ENCODE data around the gene ZC2HC1B.

- TF ChIP-seq ELF4 (IDR thresholded peaks at IDR 0.05) (no peak), LEF1 (IDR thresholded peaks at IDR 0.05; ENCODE audit: borderline replicate concordance) (no peak), FOXA1 (IDR thresholded peaks at IDR 0.05) (no peak), TARDBP (IDR thresholded peaks at IDR 0.05) (no peak), SUZ12 (IDR thresholded peaks at IDR 0.05) (no peak), NFRKB (IDR thresholded peaks at IDR 0.05) (no peak), FOXM1 (IDR thresholded peaks at IDR 0.05; ENCODE audit: borderline replicate concordance) (no peak), BHLHE40 (IDR thresholded peaks at IDR 0.05; ENCODE audit: borderline replicate concordance) (no peak), ZNF384 (IDR thresholded peaks at IDR 0.05) (no peak), SP1 (IDR thresholded peaks at IDR 0.05) (no peak), HDGF (IDR thresholded peaks at IDR 0.05; ENCODE audit: borderline replicate concordance) (no peak), CTBP1 (IDR thresholded peaks at IDR 0.05; ENCODE audit: borderline replicate concordance) (no peak), PKNOX1 (IDR thresholded peaks at IDR 0.05) (no peak)
Observed at GRCh38 chr6:143821359-143821758, 42.9 kb upstream of the ZC2HC1B start.

Data from HEK293T (cell line).